Muscle layer of duodenum (tissue), 2 donors: ENCODE measurements around the gene PVALB.

Experiments used
- H3K27ac ChIP-seq: one replicate; pipeline ENCODE4 v1.7.0; 2013; ENCODE audit warnings: mild to moderate bottlenecking, low read length
- H3K27me3 ChIP-seq: one replicate; pipeline ENCODE4 v1.7.0; 2013; ENCODE audit warnings: low read depth, mild to moderate bottlenecking, control low read depth, low read length
- H3K36me3 ChIP-seq, 2 donors: one replicate each; pipeline ENCODE4 v1.7.0; 2013; ENCODE audit warnings: low read length in 2 of 2, control low read depth in 1 of 2, mild to moderate bottlenecking in 1 of 2; ENCODE audit not compliant: insufficient read depth in 2 of 2, control insufficient read depth in 1 of 2
- H3K4me1 ChIP-seq, 2 donors: one replicate each; pipeline ENCODE4 v1.7.0; 2013; ENCODE audit warnings: low read length in 2 of 2, mild to moderate bottlenecking in 2 of 2, control low read depth in 1 of 2, moderate library complexity in 1 of 2; ENCODE audit not compliant: insufficient read depth in 2 of 2, control insufficient read depth in 1 of 2
- H3K4me3 ChIP-seq, 2 donors: one replicate each; pipeline ENCODE4 v1.7.0; 2013; ENCODE audit warnings: low read length in 2 of 2, low read depth in 1 of 2, mild to moderate bottlenecking in 1 of 2
- H3K9me3 ChIP-seq, 2 donors: one replicate each; pipeline ENCODE4 v1.7.0; 2013; ENCODE audit warnings: low read length in 2 of 2, control low read depth in 1 of 2, mild to moderate bottlenecking in 1 of 2; ENCODE audit not compliant: control insufficient read depth in 1 of 2
- donor health status: healthy.

PVALB gene, protein sequence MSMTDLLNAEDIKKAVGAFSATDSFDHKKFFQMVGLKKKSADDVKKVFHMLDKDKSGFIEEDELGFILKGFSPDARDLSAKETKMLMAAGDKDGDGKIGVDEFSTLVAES

DNA sequence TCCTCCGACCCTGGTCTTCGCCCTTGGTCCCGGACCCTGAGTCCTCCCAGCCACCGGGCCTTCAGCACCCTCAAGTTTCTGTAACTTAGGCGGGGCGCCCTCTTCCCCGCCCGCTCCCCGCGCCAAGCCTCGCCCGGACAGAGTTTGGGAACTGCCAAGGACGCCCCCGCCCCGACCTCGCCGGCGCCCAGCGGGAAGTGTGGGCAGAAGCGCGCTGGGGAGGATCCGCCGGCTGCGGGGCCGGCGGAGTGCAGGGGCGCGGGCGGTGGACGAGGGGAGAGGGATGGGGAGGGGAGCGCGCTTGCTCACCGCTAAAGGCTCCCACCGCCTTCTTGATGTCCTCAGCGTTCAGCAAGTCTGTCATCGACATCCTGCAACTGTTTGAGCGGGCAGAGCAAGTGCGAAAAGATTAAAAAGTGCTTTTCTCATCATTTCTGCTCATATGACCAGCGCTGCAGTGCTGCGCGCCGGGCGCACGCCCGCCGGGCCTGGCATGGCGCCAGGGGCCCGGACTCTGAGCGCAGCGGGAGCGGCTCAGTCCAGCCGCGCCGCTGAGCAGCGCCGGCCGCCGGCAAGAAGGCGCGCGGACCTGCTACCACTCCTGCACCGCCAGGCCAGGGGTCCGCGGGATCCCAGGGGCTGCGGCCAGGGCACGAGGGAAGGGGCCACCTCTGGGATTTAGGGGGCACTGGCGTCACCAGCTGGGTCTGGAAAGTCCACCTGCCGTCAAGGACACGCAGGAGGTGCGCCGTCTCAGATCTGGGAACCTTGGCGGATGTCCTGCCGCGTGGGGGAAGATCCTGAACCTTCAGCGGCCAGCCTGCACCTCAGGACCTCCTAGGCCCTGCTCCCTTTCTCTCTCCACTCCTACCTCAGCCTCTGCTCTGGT, at the start of gene PVALB:
Gene PVALB (minus strand): TSS at position 400 of the 889 bp plus-strand sequence. CDS start 30 bp downstream, at position 370.
- peaks cover 45% of the 10 kb centered on the region for H3K27me3 ChIP-seq
- peaks cover 0 to 13% of the 10 kb centered on the region in 2 donors for H3K4me1 ChIP-seq
- no peaks in the 10 kb centered on the region for H3K9me3 ChIP-seq
- H3K36me3 ChIP-seq = no peaks in the 10 kb centered on the region
- H3K4me3 ChIP-seq = peak within 1 kb of the TSS; percentile 26 to 59
- H3K27ac ChIP-seq = no peak within 1 kb of the TSS

GRCh38 chr22:36865346-36865745, 48.5 kb upstream of the PVALB start:
- Histone ChIP-seq H3K4me3 (no peak overlapping the region), H3K27me3 (no peaks in the 10 kb centered on the region), H3K9me3 (no peaks in the 10 kb centered on the region), H3K27ac (no peak overlapping the region), H3K36me3 (peaks cover 0 to 4% of the 10 kb centered on the region in 2 donors), H3K4me1 (peaks cover 2 to 4% of the 10 kb centered on the region in 2 donors)

GRCh38 chr22:36864454-36865215, 47.8 kb upstream of the PVALB start:
- no peak overlapping the region for H3K4me3 ChIP-seq
- H3K9me3 ChIP-seq = no peaks in the 10 kb centered on the region
- peaks cover 0 to 4% of the 10 kb centered on the region in 2 donors for H3K36me3 ChIP-seq
- H3K27me3 ChIP-seq = no peaks in the 10 kb centered on the region
- H3K4me1 ChIP-seq = peaks cover 2 to 4% of the 10 kb centered on the region in 2 donors
- no peak overlapping the region for H3K27ac ChIP-seq

DNA sequence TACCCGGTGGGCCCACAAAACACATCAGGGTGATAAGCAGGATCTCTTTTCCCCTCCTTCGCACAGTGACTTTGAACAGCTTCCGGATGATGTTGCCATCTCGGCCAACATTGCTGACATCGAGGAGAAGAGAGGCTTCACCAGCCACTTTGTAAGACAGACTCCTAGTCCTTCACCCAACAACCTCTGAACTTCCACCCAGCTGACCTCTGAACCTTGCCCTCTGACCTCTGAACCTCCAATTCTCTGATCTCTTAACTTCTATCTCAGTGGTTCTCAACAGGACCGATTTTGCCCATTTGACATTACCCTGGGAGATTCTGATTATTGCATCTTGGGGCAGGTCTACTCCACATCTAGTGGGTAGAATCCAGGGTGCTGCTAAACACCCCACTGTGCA, 47.1 kb upstream of the PVALB start:
- Histone ChIP-seq H3K4me1 (peaks cover 2 to 4% of the 10 kb centered on the region in 2 donors), H3K27me3 (no peaks in the 10 kb centered on the region), H3K9me3 (no peaks in the 10 kb centered on the region), H3K27ac (no peak overlapping the region), H3K4me3 (no peak overlapping the region), H3K36me3 (peaks cover 0 to 4% of the 10 kb centered on the region in 2 donors)

GRCh38 chr22:36863281-36863680, 46.4 kb upstream of the PVALB start:
- H3K27ac ChIP-seq = no peak overlapping the region

GRCh38 chr22:36862251-36863242, 45.7 kb upstream of the PVALB start:
- peak overlapping the region; percentile 72 for H3K27ac ChIP-seq
- no peaks in the 10 kb centered on the region for H3K27me3 ChIP-seq
- peak overlapping the region; percentile 35 to 40 for H3K4me3 ChIP-seq
- no peaks in the 10 kb centered on the region for H3K9me3 ChIP-seq
- peaks cover 2 to 4% of the 10 kb centered on the region in 2 donors for H3K4me1 ChIP-seq
- H3K36me3 ChIP-seq = peaks cover 0 to 2% of the 10 kb centered on the region in 2 donors

More at GRCh38 chr22:36863281-36863680, 46.4 kb upstream of the PVALB start:
- Histone ChIP-seq H3K9me3 (no peaks in the 10 kb centered on the region), H3K4me1 (peaks cover 2 to 4% of the 10 kb centered on the region in 2 donors), H3K4me3 (no peak overlapping the region), H3K27me3 (no peaks in the 10 kb centered on the region), H3K36me3 (peaks cover 0 to 4% of the 10 kb centered on the region in 2 donors)

DNA sequence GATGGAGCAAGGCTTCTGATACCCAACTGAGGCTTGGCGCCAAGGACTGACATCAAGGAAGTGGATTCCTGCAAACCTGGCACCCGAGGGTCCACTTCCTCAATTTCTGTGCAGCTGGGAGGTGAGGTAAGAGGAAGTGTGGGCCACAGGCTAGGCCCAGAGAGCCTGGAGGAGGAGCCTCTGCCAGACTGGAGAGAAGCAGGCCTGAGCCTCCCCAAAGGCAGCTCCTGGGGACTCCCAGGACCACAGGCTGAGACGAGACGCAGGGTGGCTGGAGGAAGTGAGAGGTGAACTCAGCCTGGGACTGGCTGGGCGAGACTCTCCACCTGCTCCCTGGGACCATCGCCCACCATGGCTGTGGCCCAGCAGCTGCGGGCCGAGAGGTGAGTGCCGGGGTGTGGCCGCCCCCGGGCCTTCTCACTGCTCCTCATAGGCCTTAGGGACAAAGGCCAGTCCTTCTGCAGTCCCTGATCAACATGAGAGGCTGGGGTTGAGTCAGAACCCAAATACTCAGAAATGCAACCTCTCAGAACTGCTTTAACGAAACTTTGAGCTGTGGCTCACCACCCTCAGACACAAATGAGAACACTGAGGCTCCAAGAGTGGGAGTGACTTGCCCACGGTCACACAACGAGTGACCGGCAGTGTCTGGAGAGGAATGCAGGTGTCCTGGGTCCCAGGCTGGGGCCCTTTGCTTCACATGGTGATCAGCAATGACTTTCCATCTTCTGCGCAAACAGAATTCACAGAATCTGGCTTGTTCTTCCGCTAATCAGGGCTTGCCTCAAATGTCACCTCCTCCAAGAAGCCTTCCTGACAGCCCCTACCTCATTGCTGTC, 44.2 kb upstream of the PVALB start, which contains the start of gene NCF4:
Gene NCF4 (plus strand): TSS at position 186 of the 839 bp plus-strand sequence. CDS start 166 bp downstream, at position 352.
- H3K9me3 ChIP-seq = no peaks in the 10 kb centered on the region
- peak within 1 kb of the TSS; percentile 35 to 46 for H3K4me3 ChIP-seq
- H3K36me3 ChIP-seq = no peaks in the 10 kb centered on the region
- peak within 1 kb of the TSS; percentile 72 for H3K27ac ChIP-seq
- H3K27me3 ChIP-seq = no peaks in the 10 kb centered on the region
- peaks cover 4 to 7% of the 10 kb centered on the region in 2 donors for H3K4me1 ChIP-seq

DNA sequence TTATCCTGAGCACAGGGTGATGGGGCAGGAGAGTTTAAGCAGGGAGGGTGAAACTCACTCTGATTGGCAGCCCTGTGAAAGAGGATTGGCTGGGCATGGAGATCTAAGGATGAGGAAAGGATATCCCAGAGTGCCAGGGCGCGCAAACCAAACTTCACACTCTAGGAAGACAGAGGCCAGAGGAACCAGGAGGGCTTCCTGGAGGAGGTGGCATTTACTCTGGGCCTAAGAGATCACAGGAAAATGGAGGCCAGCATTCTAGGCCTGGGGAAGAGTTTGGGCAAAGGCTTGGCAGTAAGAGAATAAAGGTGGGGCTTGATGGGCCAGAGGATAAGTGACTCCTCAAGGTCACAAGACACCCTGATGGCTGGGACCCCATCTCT, 43.6 kb upstream of the PVALB start:
- Histone ChIP-seq H3K27ac (peak overlapping the region; percentile 72), H3K4me3 (no peak overlapping the region), H3K36me3 (no peaks in the 10 kb centered on the region), H3K9me3 (no peaks in the 10 kb centered on the region), H3K27me3 (no peaks in the 10 kb centered on the region), H3K4me1 (peaks cover 7 to 10% of the 10 kb centered on the region in 2 donors)

DNA sequence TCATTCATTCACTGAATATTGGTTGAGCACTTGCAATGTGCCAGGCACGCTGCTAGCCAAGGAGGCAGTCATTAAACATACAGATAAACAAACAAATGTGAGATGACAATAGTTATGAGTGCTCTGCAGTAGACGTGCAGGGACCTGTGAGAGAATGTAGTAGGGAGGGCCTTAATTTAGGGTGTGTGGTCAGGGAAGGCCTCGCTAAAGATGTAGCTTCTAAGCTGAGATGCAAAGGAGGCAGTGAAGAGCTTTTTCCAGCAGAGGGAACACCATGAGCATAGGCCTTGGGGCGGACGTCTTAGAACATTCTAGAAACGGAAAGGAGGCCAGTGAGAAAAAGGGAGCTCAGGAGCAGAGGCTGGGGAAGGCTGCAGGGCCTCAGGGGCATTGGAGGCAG, 43.2 kb upstream of the PVALB start:
- H3K9me3 ChIP-seq = no peaks in the 10 kb centered on the region
- no peak overlapping the region for H3K27ac ChIP-seq
- H3K27me3 ChIP-seq = no peaks in the 10 kb centered on the region
- peaks cover 7 to 10% of the 10 kb centered on the region in 2 donors for H3K4me1 ChIP-seq
- H3K36me3 ChIP-seq = no peaks in the 10 kb centered on the region
- H3K4me3 ChIP-seq = no peak overlapping the region

GRCh38 chr22:36858966-36859365, 42.1 kb upstream of the PVALB start:
- H3K4me1 ChIP-seq = peaks cover 5 to 7% of the 10 kb centered on the region in 2 donors
- H3K36me3 ChIP-seq = no peaks in the 10 kb centered on the region
- no peaks in the 10 kb centered on the region for H3K27me3 ChIP-seq
- H3K9me3 ChIP-seq = no peaks in the 10 kb centered on the region
- no peak overlapping the region for H3K4me3 ChIP-seq
- no peak overlapping the region for H3K27ac ChIP-seq
